HepG2 (cell line): ENCODE data around the gene THAP3. TPM values are rescaled to one million over a fixed set of nuclear protein-coding genes. Genes with fewer than 3 reads are reported as not detected.
A peak's percentile ranks its signal among the peaks of the same experiment; 100 is the strongest.

Experiments
- ATAC-seq: fragments of 200-7000 bp; cut with Tn5 transposase; 3 replicates; pipeline ENCODE4 v1.9.1; 2020; ENCODE audit warnings: mild to moderate bottlenecking, moderate library complexity
- BruUV-seq: library from RNA; stranded (reverse); fragments of 400-500 nt; replicated peaks from 2 replicates; lab custom pipeline; 2021; lab: Mats Ljungman, UMichigan
- CTCF ChIA-PET: fragments of 300-600 bp; formaldehyde crosslinking; extraction: SDS; loops from one replicate; lab custom pipeline; 2021; ENCODE audit warnings: low total read pairs, inconsistent platforms, low intra/inter-chr PET ratio; lab: Yijun Ruan, JAX
- POLR2A ChIA-PET: fragments of 350-600 bp; sonication (Branson Sonifier 250); formaldehyde crosslinking; loops from one replicate; lab custom pipeline; 2020; ENCODE audit warnings: antibody characterized with exemption, inconsistent platforms; lab: Yijun Ruan, JAX
- DNase-seq: peaks from one replicate; pipeline ENCODE4 v3.0.0-alpha.2; 2015; ENCODE audit warnings: low spot score
- FAIRE-seq: peaks from 3 replicates; lab custom pipeline; 2011; peaks lifted over from hg19 to GRCh38; lab: Jason Lieb, UNC
- H2AFZ ChIP-seq: one replicate; pipeline ENCODE4 v1.6.1; 2011; ENCODE audit warnings: low read length, inconsistent platforms
- H3K27ac ChIP-seq: fragments of 300-600 bp; 3 replicates; pipeline ENCODE4 v1.8.0; 2011; ENCODE audit warnings: mixed run types, mild to moderate bottlenecking, mixed read lengths, low read length, inconsistent platforms; ENCODE audit not compliant: insufficient read depth; ENCODE audit errors: extremely low read length
- H3K27me3 ChIP-seq, 2 experiments: fragments of 200-600 bp in 1 of 2; 2 replicates in 1 of 2; 3 replicates in 1 of 2; pipeline versions ENCODE4 v1.6.0 to v1.8.0; 2011; ENCODE audit warnings: low read length in 2 of 2, mild to moderate bottlenecking in 2 of 2, moderate library complexity in 2 of 2, inconsistent platforms in 1 of 2; ENCODE audit not compliant: insufficient read depth in 2 of 2, control insufficient read depth in 1 of 2
- H3K36me3 ChIP-seq, 2 experiments: fragments of 200-600 bp in 1 of 2; replicated peaks in 1 of 2; 2 replicates in 1 of 2; 3 replicates in 1 of 2; pipeline versions ENCODE4 v1.5.1 to v1.8.0; 2011; ENCODE audit warnings: low read length in 2 of 2, inconsistent platforms in 1 of 2; ENCODE audit not compliant: insufficient read depth in 2 of 2, control insufficient read depth in 1 of 2
- H3K4me1 ChIP-seq: 2 replicates; pipeline ENCODE4 v1.5.1; 2012; ENCODE audit warnings: low read length, inconsistent platforms; ENCODE audit not compliant: insufficient read depth
- H3K4me2 ChIP-seq: 2 replicates; pipeline ENCODE4 v1.6.0; 2011; ENCODE audit warnings: low read depth, low read length, inconsistent platforms
- H3K4me3 ChIP-seq, 3 experiments: fragments of 200-600 bp in 1 of 3; sonication (generic), shearing (Covaris generic) in 1 of 3; replicated peaks in 1 of 3; 2 replicates each; pipeline ENCODE4 v1.5.1; 2011 to 2016; ENCODE audit warnings: low read length in 3 of 3, inconsistent platforms in 2 of 3, low read depth in 2 of 3, mild to moderate bottlenecking in 2 of 3, control low read depth in 1 of 3, mixed read lengths in 1 of 3; ENCODE audit not compliant: insufficient read depth in 1 of 3
- H3K79me2 ChIP-seq: one replicate; pipeline ENCODE4 v1.6.1; 2011; ENCODE audit warnings: low read length, inconsistent platforms; ENCODE audit not compliant: insufficient read depth
- H3K9ac ChIP-seq: 2 replicates; pipeline ENCODE4 v1.6.0; 2011; ENCODE audit warnings: mild to moderate bottlenecking, low read depth, low read length, inconsistent platforms; ENCODE audit not compliant: insufficient read depth
- H3K9me3 ChIP-seq: 2 replicates; pipeline ENCODE4 v1.5.1; 2012; ENCODE audit warnings: mild to moderate bottlenecking, low read length
- H4K20me1 ChIP-seq: 2 replicates; pipeline ENCODE4 v1.6.0; 2011; ENCODE audit warnings: inconsistent platforms, mild to moderate bottlenecking, low read length, moderate library complexity; ENCODE audit not compliant: insufficient read depth
- HMGXB4 ChIP-seq, 2 experiments: sonication (generic) in 1 of 2; formaldehyde crosslinking in 1 of 2; IDR thresholded peaks; 2 replicates each; pipeline versions ENCODE4 v1.4.0 to v1.6.1; 2018 to 2020; ENCODE audit warnings: missing genetic modification reagents in 2 of 2, borderline replicate concordance in 1 of 2, low read depth in 1 of 2, mild to moderate bottlenecking in 1 of 2, missing biosample characterization in 1 of 2
- TEAD3 ChIP-seq: optimal IDR thresholded peaks from 2 replicates; pipeline ENCODE3; 2016; ENCODE audit warnings: borderline replicate concordance
- ZNF263 ChIP-seq: sonication (generic); formaldehyde crosslinking; IDR thresholded peaks from 2 replicates; pipeline ENCODE4 v1.4.0; 2020; ENCODE audit warnings: missing genetic modification reagents
- WGBS: methylation state at CpG from one replicate; pipeline ENCODE4 v1.1.6; 2017; ENCODE audit warnings: low lambda C conversion rate; 5-methylcytosine and 5-hydroxymethylcytosine counted together
- in situ Hi-C: cut with HindIII; loops from 2 replicates; pipeline ENCODE4 v1.10.0; 2017; ENCODE audit warnings: low pct_unique_long_range_greater_than_20kb; ENCODE audit not compliant: extremely low pct_ligation_motif_present
- intact Hi-C: fragments of 100-400 bp; cut with micrococcal nuclease; formaldehyde crosslinking; loops from one replicate; pipeline ENCODE4 v1.10.0; 2022; ENCODE audit not compliant: unreplicated experiment
- polyA plus RNA-seq, 8 experiments: library from polyadenylated mRNA; depleted of rRNA in 3 of 8; stranded (reverse) in 7 of 8; unstranded in 1 of 8; fragments of >200 nt; fragmentation: Illumina TruSeq in 4 of 8; extraction: Trizol in 4 of 8; gene quantifications; 2 replicates each; pipeline versions ENCODE4 v1.2.1 to v1.2.3, GENCODE V29; 2011 to 2016; ENCODE audit warnings: low read depth in 4 of 8, missing spikeins in 1 of 8, mixed read lengths in 1 of 8; ENCODE audit not compliant: insufficient read depth in 1 of 8
- total RNA-seq, 5 experiments: library from RNA; depleted of rRNA; stranded (reverse); fragments of >200 nt; fragmentation: Illumina TruSeq; extraction: Trizol; gene quantifications; 2 replicates each; pipeline ENCODE4 v1.2.3, GENCODE V29; 2016; ENCODE audit warnings: low read depth in 1 of 5
- TF ChIP-seq, protein P1 (sequence below): fragments of 450-650 bp; IDR thresholded peaks from 2 replicates; pipeline ENCODE4 v1.6.1; 2016

The THAP3 gene
- total and polyA plus RNA-seq, 2 of the 13 experiments (the other 11 are each of a cell fraction or from before 2014, with no cell fraction given) = 10.3 to 14.9 TPM

DNA sequence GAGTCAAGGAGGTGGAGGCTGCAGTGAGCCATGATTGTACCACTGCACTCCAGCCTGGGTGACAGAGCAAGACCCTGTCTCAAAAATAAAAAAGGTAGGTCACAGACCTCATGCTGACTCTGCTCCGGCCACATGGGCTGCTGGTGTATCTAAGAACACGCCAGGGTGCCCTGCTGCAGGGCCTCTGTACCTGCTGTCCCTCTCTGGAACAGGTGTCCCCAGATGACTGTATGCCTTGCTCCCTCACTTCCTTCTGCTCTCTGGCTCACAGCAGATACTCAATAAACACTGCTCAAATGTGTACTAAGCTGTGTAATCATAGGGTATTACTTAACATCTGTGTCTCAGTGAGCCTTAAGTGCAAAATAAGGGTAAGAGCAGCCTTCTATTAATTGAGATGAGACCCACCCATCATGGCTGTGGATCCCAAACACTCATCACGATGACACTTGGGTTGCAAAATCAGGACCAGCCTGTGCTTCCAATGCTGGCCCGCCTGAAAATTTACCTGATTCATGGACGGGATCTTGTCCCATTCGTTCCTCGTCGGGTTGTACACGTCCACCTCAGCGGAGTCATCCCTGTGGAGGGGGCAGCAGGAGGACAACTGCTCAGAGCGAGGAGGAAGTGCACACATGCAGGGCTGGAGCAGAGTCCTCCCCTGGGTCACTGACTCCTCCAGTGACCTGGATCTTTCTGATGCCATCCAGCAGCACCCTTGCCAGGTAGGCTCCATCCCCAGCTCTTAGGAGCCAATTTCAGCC is 29.5 kb upstream of the THAP3 start:
- H3K36me3 ChIP-seq = peaks cover 42 to 84% of the 10 kb centered on the region in 2 experiments
- in situ Hi-C loops = no loop called here
- H3K27ac ChIP-seq = no peak overlapping the region
- peaks cover 40% of the 10 kb centered on the region for H3K79me2 ChIP-seq
- H3K9me3 ChIP-seq = no peaks in the 10 kb centered on the region
- peaks cover 56% of the 10 kb centered on the region for H4K20me1 ChIP-seq
- WGBS = 98% methylated on average over 10 of the region's 11 CpGs
- ChIA-PET CTCF (no interaction called here), POLR2A (interaction anchor here (2.1 kb wide), 1 partner anchor 13 kb away, joined by 8 read pairs; no protein-coding TSS in a partner anchor)
- no peak overlapping the region for H2AFZ ChIP-seq
- intact Hi-C loops = no loop called here
- ATAC-seq (no peak), DNase-seq (no peak), FAIRE-seq (no peak)
- no peaks in the 10 kb centered on the region for H3K27me3 ChIP-seq
- TF ChIP-seq, protein P1, sequence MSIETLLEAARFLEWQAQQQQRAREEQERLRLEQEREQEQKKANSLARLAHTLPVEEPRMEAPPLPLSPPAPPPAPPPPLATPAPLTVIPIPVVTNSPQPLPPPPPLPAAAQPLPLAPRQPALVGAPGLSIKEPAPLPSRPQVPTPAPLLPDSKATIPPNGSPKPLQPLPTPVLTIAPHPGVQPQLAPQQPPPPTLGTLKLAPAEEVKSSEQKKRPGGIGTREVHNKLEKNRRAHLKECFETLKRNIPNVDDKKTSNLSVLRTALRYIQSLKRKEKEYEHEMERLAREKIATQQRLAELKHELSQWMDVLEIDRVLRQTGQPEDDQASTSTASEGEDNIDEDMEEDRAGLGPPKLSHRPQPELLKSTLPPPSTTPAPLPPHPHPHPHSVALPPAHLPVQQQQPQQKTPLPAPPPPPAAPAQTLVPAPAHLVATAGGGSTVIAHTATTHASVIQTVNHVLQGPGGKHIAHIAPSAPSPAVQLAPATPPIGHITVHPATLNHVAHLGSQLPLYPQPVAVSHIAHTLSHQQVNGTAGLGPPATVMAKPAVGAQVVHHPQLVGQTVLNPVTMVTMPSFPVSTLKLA = peak; percentile 21; the same call in 1 of the 2 replicates
- peak; percentile 59; the same call in 1 of the 2 replicates for TF ChIP-seq ZNF263 (CRISPR knock-in tag)
- TF ChIP-seq TEAD3 (CRISPR knock-in tag) = no peak
- TF ChIP-seq HMGXB4 (CRISPR knock-in tag; IDR thresholded peaks at IDR 0.05; ENCODE audit: borderline replicate concordance in 1 of 2, low read depth in 1 of 2) = no peak
- TF ChIP-seq, all 625 proteins: peak for 2
- BruUV-seq = no TSS peak
- no peak overlapping the region for H3K4me3 ChIP-seq
- H3K4me1 ChIP-seq = peaks cover 31% of the 10 kb centered on the region
- no peak overlapping the region; the same call in 1 of the 2 replicates for H3K9ac ChIP-seq
- no peak overlapping the region for H3K4me2 ChIP-seq
